NCI-H1105 treated with DMSO at 0.1 percent for 48 hours (cell line): ENCODE measurements around the gene NSG1.
"Not testable (repeated sequence)": the region's sequence is repeated elsewhere in the genome, so short reads cannot be mapped to it uniquely, and the experiment has no call there.

ENCODE experiments used
- DNase-seq: peaks from one replicate; lab custom pipeline; 2025; lab: John Stamatoyannopoulos, UW

The NSG1 gene

GRCh38 chr4:4416981-4417380 is 30.1 kb downstream of the NSG1 start:
- DNase-seq = no peak

DNA sequence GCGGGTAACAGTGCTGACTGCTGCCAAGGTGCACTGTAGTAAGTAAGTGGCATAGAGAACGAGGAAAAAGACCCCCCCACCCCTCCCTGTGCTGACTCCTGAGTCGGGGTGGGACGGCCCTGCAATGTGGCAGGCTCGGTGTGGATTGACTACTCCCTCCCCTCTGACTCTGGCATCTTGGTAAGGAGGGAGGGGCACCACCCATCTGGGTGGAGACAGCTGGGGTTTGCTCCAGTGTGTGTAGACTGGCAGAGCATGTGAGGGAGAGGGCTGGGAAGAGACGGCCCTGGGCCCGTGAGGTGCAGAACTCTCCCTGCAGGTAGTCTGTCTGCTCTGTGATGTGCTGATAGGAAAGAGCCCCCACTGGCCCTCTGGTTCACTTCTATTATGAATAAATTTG is 31.0 kb downstream of the NSG1 start:
- DNase-seq = no peak

GRCh38 chr4:4418676-4419390 is 31.9 kb downstream of the NSG1 start:
- DNase-seq = no peak

GRCh38 chr4:4419896-4420295 is 33.0 kb downstream of the NSG1 start:
- no peak for DNase-seq

DNA sequence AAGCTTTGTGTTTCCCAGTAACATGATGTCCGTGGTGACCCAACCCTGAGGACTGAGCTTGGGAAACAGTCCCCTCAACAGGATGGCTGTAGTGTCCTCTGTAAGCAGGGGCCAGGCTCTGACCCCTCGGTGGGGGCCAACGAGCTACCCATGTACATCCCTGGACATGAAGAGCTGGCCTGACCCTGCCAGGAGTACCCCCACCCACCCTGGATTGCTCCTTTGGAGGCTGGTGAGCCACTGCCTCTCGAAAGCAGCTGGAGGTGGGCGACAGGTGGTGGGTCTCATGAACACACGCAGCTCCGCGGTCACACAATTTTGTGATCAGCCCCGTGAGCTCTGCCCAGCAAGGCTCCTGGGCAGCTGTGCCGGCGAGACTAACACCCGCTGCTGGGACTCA is 33.5 kb downstream of the NSG1 start:
- DNase-seq = no peak

DNA sequence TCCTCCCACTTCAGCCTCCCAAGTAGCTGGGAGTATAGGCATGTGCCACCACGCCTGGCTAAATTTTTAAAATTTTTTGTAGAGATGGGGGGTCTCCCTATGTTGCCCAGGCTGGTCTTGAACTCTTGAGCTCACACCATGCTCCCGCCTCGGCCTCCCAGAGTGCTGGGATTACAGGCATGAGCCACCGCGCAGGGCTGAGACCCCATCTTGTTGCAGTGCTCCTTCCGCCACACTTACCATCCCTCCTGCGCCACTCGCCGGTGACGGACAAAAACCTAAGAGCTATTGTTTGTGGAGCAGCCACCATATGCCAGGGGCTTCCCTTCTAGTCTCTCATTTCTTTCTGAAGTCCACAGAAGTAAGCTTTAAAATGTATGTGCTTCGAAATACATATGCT is 34.5 kb downstream of the NSG1 start:
- no peak for DNase-seq

- not testable (repeated sequence) for DNase-seq
Observed at GRCh38 chr4:4422117-4422516, 35.2 kb downstream of the NSG1 start.

DNA sequence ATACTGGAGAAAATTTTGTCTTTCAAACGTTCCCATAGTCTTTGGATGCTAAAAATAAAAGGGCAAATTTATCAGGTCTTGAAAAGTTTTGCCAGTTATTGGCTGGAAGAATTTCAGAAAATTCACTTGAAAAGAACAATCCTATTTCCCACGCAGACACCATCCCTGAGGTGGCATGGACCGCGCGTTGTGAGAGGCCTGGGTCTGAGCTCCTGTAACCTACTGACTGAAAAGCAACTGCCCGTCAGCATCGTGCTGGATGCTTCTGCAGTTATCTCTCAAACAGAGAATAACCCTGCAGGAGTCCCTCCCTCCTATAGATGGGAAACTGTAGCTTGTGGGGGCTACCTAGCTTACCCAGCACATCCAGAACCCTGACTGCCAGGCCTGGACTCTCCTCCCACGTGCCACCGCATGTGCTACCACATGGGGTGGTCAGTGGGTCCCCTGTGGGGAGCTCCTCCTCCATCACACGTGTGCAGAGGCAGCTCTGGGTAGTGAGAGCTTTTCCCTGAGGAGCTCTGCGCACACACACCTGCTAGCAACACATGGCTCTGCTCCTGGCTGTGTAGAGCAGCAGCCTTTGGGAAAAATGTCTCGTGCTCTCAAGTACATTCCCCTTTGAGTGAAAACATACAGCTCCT is 36.1 kb downstream of the NSG1 start:
- DNase-seq = no peak

DNA sequence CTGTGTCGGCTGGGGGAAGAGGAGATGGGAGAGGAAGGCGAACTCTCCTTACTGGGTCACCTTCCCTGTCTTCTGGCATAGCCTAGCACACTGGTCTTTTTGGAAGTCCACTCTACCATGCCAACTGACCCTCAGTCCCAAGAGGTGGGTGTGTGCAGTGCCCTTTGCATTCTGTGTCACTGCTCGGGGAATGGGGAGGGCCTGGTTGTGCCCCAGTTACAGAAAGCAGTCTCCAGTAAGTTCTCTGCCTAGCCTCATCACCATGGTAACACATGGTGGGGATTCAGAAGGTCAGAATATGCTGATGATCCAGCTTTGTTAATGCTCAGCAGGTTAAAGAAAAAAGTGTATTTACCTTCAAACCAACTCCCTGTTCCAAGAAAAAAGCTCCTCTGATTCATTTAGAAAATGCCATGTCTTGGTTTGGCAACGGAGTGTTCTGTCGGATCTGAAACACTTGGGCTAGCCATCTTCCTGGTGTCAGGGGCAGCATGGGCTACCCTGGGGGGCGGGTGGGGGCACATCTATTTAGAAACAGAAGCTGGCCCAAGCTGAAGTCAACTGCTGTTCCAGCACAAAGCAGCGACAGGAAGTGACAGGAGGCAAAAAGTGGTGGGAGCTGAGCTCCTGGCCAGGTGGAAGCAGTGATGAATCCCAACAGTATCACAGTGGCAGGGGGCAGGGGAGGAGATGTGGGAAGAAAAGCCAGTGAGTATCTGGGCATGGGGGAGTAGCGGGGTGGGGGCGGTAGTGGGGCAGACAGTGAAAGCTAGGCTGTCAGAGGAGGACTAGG is 37.0 kb downstream of the NSG1 start:
- DNase-seq = no peak

GRCh38 chr4:4424499-4425115 is 37.7 kb downstream of the NSG1 start:
- no peak for DNase-seq

DNA sequence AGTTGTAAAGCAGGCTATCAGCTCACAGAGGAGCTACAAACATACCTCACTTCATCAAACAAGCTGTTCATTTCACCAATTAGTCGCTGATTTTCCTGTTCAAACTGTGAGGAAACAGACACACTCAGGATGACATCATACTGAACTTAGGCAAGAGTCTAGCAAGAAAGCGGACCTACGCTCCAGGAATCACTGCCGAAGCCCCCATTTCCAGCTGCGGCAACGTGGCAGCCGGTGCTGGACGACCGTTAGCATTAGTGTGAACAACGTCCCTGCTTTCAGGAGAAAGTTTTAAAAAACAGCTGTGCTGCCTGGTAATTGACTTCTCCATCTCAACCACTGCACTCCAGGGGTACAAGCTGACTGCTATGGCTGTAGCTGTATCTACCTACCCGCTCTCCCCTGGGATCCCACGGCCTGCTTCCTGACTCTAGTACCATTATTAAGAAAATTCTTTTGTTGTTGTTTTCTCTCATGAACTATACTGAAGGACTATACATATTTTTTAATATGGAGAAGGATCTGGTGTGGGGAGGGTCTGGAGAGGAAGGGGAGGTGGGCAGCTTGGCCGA is 38.3 kb downstream of the NSG1 start:
- DNase-seq = no peak

DNA sequence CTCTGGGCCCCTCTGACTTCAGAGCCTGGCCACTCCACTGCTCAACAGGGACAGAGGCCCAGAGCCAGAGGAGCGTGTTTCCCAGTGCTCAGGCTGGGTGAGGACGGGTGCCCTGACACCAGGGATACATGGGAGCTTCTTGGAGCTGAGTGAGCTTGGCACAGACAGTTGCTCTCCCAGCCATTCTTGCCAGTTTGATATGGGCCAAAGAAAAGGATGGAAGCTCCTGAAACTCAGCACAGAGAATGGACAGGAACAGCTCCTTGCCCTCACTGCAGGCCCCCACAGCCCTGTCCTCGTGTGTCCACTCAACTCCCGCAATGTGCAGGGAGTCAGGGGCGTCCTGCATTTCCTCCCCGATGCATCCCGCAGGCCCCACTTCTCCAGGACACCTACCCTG is 38.8 kb downstream of the NSG1 start:
- no peak for DNase-seq

GRCh38 chr4:4426511-4427120 is 39.7 kb downstream of the NSG1 start:
- no peak for DNase-seq

DNA sequence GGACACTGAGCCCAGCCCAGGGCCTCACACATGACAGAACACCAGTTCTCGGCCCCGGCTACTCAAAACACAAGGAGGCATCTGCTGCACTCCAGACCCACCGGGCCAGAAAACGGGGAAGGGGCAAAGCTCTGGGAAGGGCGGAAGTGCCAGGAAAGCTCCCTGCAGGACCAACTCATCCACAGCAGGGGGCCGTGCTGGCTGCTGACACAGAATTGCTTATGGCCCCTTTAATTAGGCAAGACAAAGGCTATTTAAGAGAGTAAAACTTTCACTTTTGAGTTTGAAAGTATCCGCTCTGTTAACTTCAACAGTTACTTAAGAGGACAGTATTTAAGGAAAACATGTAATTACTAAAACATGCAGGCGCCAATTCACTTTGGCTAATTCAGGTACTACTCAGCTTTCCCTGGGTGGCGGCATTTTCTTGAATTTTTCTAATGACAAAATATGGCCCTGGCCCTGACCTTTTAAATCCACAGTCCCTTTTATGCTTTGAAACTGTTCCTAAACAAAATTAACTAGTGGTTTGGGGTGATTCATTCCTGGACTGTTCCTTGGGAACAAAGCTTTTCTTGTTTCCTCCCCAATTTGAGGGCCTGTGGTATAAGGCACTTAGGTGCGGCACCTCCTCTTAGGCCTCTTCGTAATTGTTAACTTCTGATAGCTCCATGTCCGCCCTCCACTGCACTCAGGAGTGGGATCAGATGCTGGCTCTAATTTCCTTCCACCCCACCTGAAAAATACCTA is 40.4 kb downstream of the NSG1 start:
- no peak for DNase-seq

DNA sequence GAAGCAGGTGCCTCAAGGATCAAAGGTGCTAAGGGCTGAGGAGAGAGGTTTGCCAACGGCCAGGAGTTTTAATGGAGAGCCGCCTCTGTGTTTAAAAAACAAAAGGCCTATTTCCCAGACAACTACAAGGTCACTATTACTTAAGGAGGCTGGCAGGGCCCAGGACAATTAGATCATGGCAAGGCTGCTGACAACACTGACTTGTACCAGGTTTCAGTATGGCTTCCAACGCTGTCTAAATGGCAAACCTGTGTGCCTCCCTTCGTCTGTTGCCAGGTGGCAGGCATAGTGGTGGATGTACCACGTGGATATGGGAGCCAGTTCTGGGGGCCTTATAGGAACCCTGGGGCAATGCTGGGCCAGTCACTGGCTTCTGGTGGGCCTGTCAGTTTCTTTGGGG is 41.0 kb downstream of the NSG1 start:
- DNase-seq = no peak

- DNase-seq = no peak
Observed at GRCh38 chr4:4428966-4429875, 42.3 kb downstream of the NSG1 start.

DNA sequence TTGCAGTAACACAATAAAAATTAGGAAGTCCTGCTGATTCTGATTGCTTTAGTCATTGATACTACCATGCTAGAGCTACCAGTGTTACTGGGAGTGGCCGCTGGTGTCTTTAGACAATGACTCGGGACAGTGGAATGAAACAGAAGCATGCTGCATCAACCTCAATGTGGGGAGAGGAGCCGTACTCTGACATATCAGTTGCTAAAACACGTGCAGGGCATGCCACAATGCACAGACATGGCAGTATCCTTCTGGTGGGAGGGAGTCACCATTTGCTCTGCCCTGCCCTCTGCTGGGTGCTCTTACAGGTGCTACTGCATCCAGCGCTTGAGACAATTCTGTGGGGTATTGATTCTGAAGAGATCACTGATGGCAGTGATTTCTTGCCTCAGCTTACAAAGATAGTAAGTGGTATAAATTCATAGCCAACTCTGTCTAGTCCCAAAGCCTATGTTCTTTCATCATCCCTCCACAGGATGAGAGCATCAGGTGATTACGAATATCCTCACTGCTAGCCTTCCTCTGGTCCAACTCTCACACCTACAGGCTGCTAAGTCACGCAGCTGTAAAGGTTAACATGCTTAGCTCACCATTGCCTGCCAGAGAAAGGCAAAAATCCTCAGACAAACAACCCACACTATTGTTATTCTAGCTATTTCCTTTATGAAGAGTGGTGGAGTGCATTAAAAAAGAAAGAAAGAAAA is 43.7 kb downstream of the NSG1 start:
- peak; percentile 4 for DNase-seq

DNA sequence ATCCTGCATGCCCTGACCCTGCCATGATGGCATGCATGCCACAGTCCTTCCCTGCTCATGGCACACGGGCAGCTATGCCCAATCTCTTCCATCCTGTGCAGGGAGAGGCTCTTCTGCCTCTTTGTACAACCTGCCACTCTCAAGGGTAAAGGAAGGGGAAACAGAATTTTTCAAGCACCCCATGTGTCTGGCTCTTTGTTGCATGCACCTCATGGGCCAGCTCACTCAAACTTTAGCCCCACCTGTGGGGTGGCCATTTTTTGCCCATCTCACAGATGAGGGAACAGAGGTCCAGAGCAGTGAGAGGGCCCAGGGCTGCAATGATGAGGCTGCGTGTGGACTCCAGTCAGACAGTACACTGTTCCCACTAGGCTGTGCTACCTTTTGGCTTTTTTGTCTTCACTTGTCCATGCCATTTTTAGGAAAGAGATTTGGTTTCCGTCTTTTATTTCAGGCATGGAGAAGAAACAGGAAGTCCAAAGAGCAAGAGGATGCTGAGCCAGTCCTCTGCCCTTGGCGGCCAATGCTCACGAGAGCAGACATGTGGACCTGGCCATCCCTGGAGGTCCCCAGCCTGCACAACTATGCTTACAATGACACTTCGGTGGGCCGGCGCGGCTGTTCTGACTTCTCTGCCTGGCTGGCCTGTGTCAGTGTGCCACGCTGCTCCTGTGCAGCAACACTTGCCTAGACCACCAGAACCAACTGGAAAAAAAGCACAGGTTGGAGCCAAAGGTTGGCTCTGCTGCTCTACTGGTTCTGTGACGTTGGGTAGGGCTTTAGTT is 45.6 kb downstream of the NSG1 start:
- DNase-seq = no peak

DNA sequence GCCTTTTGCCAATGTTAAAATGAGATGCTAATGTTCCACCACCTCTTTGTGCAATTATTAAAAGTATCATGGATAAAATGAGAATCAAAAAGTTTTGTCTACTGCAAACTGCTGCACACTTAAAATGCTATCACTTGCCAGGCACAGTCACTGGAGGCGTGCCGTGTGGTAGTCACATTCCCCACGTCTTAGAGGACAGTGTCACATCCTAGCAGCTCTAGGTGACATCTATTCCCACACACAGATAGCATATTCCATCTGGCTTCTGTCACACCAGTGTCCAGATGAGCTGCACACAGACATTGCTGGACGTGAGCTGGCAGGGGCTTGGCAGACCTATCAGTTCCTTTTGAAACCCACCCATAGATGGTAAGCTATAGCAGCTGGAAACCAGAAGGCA is 47.0 kb downstream of the NSG1 start:
- DNase-seq = no peak
